HuH-7 (cell line): ENCODE data around the gene USP40.
A peak's percentile ranks its signal among the peaks of the same experiment; 100 is the strongest.
"Not testable (repeated sequence)": the region's sequence is repeated elsewhere in the genome, so short reads cannot be mapped to it uniquely, and the experiment has no call there.

Experiments used
- DNase-seq: peaks from one replicate; pipeline ENCODE4 v3.0.0; 2011; ENCODE audit warnings: low spot score

Gene USP40, protein sequence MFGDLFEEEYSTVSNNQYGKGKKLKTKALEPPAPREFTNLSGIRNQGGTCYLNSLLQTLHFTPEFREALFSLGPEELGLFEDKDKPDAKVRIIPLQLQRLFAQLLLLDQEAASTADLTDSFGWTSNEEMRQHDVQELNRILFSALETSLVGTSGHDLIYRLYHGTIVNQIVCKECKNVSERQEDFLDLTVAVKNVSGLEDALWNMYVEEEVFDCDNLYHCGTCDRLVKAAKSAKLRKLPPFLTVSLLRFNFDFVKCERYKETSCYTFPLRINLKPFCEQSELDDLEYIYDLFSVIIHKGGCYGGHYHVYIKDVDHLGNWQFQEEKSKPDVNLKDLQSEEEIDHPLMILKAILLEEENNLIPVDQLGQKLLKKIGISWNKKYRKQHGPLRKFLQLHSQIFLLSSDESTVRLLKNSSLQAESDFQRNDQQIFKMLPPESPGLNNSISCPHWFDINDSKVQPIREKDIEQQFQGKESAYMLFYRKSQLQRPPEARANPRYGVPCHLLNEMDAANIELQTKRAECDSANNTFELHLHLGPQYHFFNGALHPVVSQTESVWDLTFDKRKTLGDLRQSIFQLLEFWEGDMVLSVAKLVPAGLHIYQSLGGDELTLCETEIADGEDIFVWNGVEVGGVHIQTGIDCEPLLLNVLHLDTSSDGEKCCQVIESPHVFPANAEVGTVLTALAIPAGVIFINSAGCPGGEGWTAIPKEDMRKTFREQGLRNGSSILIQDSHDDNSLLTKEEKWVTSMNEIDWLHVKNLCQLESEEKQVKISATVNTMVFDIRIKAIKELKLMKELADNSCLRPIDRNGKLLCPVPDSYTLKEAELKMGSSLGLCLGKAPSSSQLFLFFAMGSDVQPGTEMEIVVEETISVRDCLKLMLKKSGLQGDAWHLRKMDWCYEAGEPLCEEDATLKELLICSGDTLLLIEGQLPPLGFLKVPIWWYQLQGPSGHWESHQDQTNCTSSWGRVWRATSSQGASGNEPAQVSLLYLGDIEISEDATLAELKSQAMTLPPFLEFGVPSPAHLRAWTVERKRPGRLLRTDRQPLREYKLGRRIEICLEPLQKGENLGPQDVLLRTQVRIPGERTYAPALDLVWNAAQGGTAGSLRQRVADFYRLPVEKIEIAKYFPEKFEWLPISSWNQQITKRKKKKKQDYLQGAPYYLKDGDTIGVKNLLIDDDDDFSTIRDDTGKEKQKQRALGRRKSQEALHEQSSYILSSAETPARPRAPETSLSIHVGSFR

DNA sequence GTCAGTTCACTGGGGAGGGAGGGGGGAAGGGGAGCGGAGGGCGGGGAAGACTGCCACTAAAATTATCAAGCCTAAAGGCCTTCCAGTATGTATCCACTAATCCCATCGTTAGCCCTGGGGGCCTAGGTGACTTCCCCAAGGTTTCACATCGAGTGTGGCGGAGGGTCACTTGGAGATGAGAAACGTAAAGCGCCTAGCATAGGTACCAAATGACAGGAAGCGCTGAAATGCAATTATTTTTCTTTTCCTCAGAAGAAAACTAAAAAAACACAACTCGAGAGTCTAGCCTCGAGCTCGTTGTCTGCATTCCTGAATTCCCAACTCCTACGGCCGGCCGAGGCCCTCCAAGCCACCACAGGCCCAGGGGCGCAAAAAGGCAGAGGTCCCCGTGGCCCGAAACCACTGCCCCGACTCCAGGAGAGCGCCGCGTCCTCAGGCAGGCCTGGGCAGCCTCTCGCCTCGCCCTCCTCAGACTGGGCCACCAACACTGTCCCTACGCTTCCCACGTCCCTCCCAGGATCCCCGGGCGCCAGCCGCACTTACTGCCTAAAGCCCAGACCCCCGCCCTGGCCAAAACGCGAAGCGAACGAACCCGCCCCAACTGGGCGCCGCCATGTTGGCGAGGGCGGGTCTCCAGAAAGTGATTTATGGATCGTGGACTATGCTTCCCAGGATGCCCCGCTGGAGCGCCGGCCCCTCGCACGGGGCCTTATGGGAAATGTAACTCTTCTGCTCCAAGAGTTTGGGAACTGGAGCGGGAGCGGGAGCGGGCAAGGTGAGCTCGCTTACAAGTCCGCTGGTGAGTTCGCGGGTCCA, at the start of gene USP40:
USP40 (minus strand) TSS at position 642 of the 816 bp plus-strand sequence. CDS start 1,228 bp downstream, outside the sequence.
- peak; percentile 74 for DNase-seq

DNA sequence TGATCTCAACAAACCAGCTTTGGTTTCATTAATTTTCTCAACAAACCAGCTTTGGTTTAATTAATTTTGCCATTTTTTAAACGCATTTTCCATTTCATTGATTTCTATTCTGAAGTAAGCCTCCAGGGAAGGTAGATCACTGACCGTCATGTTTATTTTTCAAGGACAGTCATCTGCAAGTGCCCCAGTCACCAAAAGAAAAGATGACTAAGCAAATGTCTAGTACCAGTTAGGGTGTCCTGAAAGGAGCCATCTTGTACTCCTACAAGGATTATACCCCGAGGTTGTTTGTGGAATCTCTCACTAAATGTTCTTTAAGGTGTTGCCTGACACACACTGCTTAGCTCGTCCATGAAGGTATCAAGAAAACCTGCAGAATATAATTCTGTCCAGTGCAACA, 44.7 kb upstream of the USP40 start:
- no peak for DNase-seq

DNA sequence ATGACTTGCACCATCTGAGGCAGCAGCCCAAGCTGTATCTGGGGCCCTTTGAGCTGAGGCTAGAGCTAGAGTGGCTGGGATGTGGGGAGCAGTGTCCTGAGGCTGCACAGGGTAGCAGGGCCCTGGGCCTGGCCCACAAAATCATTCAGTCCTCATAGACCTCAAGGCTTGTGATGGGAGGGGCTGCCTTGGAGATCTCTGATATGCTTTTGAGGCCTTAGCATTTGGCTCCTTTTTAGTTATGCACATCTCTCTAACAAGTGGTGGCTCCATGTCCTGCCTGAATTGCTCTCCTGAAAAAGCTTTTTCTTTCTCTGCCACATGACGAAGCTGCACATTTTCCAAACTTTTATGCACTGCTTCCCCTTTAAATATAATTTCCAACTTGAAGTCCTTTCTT, 39.1 kb upstream of the USP40 start:
- no peak for DNase-seq

DNA sequence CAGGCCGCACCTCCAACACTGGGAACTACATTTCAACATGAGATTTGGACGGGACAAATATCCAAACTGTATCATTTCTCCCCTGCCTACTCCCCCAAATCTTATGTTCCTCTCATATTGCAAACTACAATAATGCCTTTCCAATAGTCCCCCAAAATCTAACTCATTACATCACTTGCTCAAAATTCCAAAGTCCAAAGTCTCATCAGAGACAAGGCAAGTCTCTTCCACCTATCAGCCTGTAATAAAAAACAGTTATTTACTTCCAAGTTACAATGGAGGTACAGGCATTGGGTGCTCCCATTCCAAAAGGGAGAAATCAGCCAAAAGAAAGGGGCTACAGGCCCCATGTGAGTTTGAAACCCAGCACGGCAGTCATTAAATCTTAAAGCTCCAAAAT, 38.2 kb upstream of the USP40 start:
- no peak for DNase-seq

DNA sequence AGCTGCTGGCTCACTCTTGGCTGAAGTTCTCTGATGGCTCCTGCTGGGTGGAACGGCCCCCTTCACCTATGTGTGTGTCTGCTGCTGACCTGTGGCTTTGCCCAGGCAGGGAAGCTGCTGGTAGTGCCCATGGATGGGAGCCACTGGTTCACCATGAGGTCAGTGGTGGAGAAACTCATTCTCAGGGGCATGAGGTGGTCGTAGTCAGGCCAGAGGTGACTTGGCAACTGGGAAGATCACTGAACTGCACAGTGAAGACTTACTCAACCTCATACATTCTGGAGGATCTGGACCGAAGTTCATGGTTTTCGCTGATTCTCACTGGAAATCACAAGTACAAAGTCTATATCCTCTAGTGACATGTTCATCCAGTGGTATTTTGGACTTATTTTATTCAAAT, 36.9 kb upstream of the USP40 start:
- DNase-seq: no peak

DNA sequence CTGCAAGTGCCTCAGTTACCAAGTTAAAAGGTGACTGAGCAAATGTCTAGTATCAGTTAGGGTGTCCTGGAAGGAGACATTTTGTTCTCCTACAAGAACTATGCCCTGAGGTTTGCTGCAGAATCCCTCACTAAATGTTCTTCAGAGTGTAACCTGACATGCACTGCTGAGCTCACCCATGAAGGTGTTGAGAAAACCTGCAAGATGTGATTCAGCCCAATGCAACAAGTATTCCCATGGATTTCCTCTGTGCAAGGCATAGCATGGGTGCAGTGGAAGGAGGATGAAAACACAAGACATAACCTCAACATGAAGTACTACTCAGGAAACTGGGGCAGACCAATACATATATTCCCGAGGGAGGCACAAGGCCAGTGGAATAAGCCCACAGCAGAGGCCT, 35.5 kb upstream of the USP40 start:
- DNase-seq: no peak

DNA sequence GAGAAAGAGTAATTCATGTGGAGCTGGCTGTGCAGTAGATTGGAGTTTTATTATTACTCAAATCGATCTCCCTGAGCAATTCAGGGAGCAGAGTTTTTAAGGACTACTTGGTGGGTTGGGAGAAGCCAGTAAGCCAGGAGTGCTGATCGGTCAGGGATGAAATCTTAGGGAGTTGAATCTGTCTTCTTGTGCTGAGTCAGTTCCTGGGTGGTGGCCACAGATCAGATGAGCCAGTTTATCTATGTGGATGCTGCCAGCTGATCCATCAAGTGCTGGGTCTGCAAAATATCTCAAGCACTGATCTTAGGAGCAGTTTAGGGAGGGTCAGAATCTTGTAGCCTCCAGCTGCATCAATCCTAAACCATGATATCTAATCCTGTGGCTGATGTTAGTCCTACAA, 33.8 kb upstream of the USP40 start:
- no peak for DNase-seq

DNA sequence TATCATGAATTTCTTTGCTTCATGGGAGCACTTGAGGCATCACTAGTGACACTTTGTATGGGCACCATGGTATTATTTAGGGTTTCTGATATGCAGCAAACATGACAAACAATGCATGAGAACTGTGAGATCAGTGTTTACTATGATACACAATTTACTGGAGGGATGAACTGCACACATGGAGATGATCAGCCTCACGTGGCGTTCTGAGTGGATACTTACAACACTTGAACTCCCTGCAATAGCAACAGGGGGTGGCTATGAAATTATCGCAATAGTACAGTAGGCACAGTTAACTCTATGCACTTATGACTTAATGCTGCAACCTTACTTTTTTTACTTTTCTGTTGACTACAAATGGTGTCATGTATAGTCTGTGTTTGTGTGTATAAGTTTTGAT, 32.4 kb upstream of the USP40 start:
- no peak for DNase-seq

DNA sequence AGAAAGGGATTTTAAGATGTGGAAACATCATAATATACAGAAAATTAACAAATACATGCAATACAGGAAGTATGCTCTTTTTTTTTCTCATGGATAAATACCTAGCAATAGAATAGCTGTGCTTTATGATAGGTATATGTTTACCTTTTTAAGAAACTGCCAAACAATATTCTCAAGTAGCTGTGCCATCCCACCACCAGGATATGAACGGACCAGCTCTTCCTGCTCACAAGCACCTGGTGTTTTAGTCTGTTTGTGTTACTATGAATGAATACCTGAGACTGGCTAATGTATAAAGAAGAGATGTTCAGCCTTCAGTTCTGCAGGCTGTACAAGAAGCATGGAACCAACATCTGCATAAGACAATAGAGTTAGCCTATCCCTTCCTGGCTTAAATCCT, 30.9 kb upstream of the USP40 start:
- no peak for DNase-seq

DNA sequence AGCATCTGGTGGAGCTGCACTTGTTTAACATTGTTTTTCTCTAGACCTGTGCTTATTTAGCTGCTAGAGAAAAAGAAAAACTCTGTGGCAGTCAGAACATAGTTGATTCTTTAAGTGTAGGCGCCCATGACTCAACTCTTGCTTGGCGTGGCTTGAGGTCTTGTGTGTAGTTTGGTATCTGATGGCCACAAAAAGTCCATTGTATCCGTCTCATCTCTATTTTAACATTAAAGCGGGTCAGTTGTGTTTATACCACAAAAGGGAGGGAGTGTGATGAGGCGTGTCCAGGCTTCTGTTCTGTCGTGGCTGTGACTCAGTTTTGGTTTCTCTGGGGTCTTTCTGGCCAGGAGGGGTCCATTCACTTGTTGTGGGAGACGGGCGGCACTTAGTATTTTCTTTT, 26.6 kb upstream of the USP40 start:
- no peak for DNase-seq

DNA sequence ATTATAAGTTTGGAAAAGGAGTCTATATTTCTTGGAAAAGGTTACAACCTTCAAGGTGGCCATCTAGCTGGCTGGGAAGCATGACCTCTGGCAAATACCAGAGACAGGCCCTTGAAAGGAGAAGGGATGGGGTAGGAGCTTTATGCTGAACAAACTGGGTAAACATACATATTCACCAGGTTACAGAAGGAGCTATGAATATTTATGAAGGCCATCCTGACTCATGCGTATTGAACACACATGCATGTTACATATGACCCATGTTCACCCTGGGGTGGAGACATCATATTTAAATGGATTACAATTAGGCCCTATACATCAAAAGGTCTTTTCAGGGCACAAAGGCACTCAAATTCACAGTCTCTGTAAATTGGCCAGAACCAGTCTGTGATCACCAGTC, 26.1 kb upstream of the USP40 start:
- DNase-seq: not testable (repeated sequence)

DNA sequence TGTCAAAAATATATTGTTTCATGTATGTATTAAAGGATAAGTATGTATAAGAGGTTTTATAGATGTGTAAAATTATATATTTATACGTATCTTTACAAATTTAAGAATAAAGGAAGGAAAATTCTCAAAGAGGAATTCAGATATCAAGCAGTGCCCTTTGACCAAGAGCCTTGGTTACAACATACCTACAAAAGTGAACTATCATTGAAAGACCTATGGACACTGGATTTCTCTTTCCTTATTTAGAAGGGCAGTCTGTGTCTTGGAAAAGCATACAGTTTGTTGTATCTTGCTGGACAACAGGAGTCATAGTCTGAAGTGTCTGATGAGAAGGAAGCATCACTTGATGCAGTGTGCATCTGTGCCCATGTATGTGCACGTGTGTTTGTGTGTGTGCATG, 21.8 kb upstream of the USP40 start:
- DNase-seq: no peak

DNA sequence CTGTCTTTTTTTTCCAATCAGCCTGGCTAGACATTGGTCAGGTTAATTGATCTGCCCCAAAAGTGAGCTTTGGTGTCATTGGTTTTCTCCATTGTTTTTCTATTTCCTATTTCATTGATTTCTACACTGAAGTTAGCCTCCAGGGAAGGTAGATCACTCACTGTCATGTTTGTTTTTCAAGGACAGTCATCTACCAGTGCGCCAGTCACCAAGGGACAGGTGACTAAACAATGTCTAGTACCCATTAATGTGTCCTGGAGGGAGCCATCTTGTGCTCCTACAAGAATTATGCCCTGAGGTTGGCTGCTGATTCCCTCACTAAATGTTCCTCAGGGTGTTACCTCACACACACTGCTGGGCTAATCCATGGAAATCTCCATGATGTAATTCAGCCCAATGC, 17.6 kb upstream of the USP40 start:
- DNase-seq: no peak

DNA sequence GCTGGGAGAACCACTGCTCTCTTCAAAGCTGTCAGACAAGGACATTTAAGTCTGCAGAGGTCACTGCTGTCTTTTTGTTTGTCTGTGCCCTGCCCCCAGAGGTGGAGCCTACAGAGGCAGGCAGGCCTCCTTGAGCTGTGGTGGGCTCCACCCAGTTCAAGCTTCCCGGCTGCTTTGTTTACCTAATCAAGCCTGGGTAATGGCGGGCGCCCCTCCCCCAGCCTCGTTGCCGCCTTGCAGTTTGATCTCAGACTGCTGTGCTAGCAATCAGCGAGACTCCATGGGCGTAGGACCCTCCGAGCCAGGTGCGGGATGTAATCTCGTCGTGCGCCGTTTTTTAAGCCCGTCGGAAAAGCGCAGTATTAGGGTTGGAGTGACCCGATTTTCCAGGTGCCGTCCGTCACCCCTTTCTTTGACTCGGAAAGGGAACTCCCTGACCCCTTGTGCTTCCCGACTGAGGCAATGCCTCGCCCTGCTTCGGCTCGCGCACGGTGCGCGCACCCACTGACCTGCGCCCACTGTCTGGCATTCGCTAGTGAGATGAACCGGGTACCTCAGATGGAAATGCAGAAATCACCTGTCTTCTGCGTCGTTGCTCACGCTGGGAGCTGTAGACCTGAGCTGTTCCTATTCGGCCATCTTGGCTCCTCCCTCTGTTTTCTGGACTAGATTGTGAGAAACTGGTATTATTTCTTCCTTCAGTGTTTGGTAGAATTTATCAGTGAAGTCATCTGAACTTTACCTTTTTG, 16.8 kb upstream of the USP40 start:
- DNase-seq: not testable (repeated sequence)

DNA sequence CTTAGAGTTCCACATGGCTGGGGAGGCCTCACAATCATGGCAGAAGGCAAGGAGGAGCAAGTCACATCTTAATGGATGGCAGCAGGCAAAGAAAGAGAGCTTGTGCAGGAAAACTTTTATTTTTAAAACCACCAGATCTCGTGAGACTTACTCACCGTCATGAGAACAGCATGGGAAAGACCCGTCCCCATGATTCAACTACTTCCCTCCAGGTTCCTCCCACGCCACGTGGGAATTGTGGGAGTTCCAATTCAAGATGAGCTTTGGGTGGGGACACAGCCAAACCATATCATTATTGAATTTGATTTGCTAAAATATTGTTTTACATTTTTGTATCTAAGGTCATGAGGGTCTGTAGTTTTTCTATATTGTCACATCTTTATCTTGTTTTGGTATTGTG, 10.8 kb upstream of the USP40 start:
- not testable (repeated sequence) for DNase-seq

DNA sequence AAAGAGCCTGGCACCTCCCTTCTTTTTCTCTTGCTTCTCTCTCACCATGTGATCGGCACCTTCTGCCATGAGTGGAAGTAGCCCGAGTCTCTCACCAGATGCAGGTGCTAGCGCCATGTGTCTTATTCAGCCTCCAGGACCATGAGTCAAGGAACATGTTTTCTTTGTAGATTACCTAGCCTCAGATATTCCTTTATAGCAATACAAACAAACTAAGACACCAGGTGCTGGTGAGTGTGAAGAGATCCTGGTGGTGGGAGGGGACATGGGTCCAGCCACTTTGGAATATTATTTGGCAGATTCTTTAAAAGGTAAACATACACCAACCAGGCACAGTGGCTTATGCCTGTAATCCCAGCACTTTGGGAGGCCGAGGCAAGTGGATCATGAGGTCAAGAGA, 5.9 kb upstream of the USP40 start:
- DNase-seq: no peak

DNA sequence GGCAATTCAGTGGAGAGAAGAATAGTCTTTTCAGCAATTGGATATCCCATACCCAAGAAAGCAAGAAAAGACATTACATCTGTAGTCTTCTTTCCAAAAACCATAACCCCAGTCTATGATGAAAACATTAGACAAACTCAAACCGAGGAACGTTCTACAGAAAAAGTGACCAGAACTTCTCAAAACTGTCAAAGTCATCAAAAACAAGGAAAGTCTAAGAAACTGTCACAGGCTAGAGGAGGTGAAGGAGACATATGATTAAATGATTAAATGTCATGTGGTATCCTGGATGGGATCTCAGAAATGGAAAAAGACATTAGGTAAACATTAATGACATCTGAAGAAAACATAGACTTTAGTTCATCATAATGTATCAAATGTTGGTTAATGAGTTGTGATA, 4.9 kb upstream of the USP40 start:
- DNase-seq: no peak

DNA sequence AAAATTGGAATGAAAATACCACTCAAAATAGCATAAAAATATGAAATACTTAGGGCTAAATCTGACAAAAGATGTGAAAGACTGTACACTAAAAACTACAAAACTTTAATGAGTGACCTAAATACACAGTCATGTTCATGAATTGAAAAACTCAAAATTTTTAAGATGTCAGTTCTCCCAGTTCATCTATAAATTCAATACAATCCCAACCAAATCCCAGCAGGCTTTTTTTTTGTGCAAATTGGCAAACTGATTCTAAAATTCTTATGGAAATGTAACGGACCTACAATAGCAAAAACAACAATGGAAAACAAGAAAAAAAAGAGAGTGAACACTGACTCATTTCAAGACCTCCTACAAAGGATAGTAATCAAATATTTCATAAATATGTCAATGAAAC, 4.4 kb upstream of the USP40 start:
- DNase-seq: no peak

DNA sequence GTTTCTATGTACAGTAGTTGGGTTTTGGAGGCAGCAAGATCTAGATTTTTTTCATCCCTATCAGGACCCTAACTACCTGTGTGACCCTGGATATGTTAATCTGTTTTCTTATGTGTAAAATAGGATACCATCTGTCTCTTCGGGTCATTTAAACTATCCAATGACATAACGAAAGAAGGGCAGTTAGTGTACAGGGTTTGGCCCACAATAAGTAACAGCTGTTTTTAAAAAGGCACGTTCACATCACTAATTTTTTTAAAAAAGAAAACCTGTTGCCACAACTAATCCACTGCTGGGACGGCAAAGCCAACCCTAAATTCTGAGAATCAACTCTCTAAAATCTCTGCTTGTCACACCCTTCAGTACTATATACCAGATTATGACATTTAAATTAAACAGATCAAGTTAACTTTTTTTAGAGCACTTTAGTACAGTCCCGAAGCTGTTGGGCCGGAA, 869 bp downstream of the USP40 start:
- no peak for DNase-seq

DNA sequence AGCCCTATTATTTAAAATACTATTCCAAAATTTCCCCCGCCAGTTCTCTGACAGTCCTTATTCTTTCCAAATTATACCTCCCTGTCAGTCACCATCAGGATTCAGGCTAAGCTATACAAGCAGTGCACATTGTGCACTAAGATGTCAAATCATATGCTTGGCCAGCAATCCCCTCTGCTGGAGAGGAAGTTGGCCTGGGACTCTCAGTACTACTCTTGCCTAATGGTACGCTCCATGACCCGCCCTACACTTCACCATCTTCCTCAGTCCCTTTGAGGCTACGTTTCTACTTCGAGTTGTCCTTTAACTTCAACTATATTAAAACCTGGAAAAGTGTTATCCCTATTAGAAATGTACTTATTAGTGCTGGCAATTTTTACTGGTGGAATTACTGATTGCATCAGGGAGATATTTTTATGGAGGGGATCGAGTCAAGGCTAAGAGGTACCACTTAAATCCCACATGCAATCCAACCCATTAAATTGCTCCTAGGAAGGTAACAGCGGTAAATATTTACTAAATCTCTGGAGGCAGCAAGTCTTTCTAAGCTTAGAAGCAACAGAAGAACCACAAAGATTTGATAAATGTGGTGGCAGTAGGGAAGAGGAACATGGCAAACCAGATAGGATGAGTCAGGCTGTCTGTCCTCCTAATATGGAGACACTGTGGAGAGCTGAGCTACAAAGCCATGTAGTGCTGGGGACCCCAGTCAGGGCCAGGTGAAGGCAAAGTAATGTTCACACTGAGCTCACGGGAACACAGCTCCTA, 2.7 kb downstream of the USP40 start:
- DNase-seq: no peak
